GM23338 (cell line): ENCODE data around the gene ESPNL. TPM values are rescaled to one million over a fixed set of nuclear protein-coding genes. Genes with fewer than 3 reads are reported as not detected.

Source experiments
- ATAC-seq: fragments of 200-7000 bp; cut with Tn5 transposase; 3 replicates; pipeline ENCODE4 v1.9.1; 2020
- DNase-seq: peaks from one replicate; pipeline ENCODE4 v3.0.0-alpha.2; 2015; ENCODE audit warnings: low spot score
- H2AFZ ChIP-seq: fragments of 200-600 bp; sonication (generic); 2 replicates; pipeline ENCODE4 v1.8.0; 2016; ENCODE audit warnings: antibody characterized with exemption, mild to moderate bottlenecking, moderate library complexity
- H3F3A ChIP-seq: fragments of 200-600 bp; sonication (generic); replicated peaks from 2 replicates; pipeline ENCODE4 v1.8.0; 2017; ENCODE audit warnings: antibody characterized with exemption, mixed run types, low read depth
- H3K27ac ChIP-seq: fragments of 200-600 bp; sonication (generic); 2 replicates; pipeline ENCODE4 v1.6.1; 2016; ENCODE audit warnings: low read depth
- H3K27me3 ChIP-seq: fragments of 200-600 bp; sonication (generic); 2 replicates; pipeline ENCODE4 v1.8.0; 2016; ENCODE audit warnings: mild to moderate bottlenecking, mixed run types, moderate library complexity; ENCODE audit not compliant: insufficient read depth
- H3K36me3 ChIP-seq: fragments of 200-600 bp; sonication (generic); 2 replicates; pipeline ENCODE4 v1.8.0; 2016; ENCODE audit warnings: mild to moderate bottlenecking; ENCODE audit not compliant: insufficient read depth
- H3K4me1 ChIP-seq: fragments of 200-600 bp; sonication (generic); 2 replicates; pipeline ENCODE4 v1.8.0; 2016; ENCODE audit warnings: mild to moderate bottlenecking, moderate library complexity; ENCODE audit not compliant: insufficient read depth
- H3K4me2 ChIP-seq: fragments of 200-600 bp; sonication (generic); 2 replicates; pipeline ENCODE4 v1.7.1; 2017; ENCODE audit warnings: mixed run types
- H3K4me3 ChIP-seq: fragments of 200-600 bp; sonication (generic); 2 replicates; pipeline ENCODE4 v1.6.1; 2016; ENCODE audit warnings: mixed run types
- H3K79me2 ChIP-seq: fragments of 200-600 bp; sonication (generic); replicated peaks from 2 replicates; pipeline ENCODE4 v1.8.0; 2017; ENCODE audit warnings: mild to moderate bottlenecking; ENCODE audit not compliant: insufficient read depth
- H3K9me2 ChIP-seq: fragments of 200-600 bp; sonication (generic); 2 replicates; pipeline ENCODE4 v1.8.0; 2017; ENCODE audit not compliant: insufficient read depth
- H4K20me1 ChIP-seq: fragments of 200-600 bp; sonication (generic); replicated peaks from 2 replicates; pipeline ENCODE4 v1.8.0; 2017; ENCODE audit warnings: mild to moderate bottlenecking; ENCODE audit not compliant: insufficient read depth
- H3K27ac Mint-ChIP-seq: 2 replicates; pipeline ENCODE4 v1.8.0; 2020; ENCODE audit warnings: inconsistent platforms, mild to moderate bottlenecking, moderate library complexity, mixed read lengths
- H3K27me3 Mint-ChIP-seq: 3 replicates; pipeline ENCODE4 v1.8.0; 2022; ENCODE audit warnings: low read depth, mild to moderate bottlenecking, moderate library complexity, mixed read lengths, inconsistent platforms; ENCODE audit not compliant: insufficient read depth, poor library complexity
- H3K36me3 Mint-ChIP-seq: 3 replicates; pipeline ENCODE4 v1.8.0; 2021; ENCODE audit warnings: low read depth, mild to moderate bottlenecking, inconsistent platforms, moderate library complexity, mixed read lengths
- H3K4me1 Mint-ChIP-seq: 3 replicates; pipeline ENCODE4 v1.8.0; 2020; ENCODE audit warnings: mild to moderate bottlenecking, inconsistent platforms, mixed read lengths
- H3K4me3 Mint-ChIP-seq: 3 replicates; pipeline ENCODE4 v1.8.0; 2021; ENCODE audit warnings: moderate library complexity, mild to moderate bottlenecking, inconsistent platforms, mixed read lengths
- H3K9me3 Mint-ChIP-seq: 3 replicates; pipeline ENCODE4 v1.8.0; 2020; ENCODE audit warnings: moderate library complexity, mild to moderate bottlenecking, inconsistent platforms, mixed read lengths
- EZH2 ChIP-seq: fragments of 200-600 bp; sonication (generic); IDR thresholded peaks from one replicate; pipeline ENCODE4 v1.8.0; 2017; ENCODE audit warnings: antibody characterized with exemption, mild to moderate bottlenecking, low read depth; ENCODE audit not compliant: unreplicated experiment
- JUNB ChIP-seq: IDR thresholded peaks from one replicate; pipeline ENCODE4 v1.6.1; 2016; ENCODE audit warnings: antibody characterized with exemption; ENCODE audit not compliant: unreplicated experiment
- POLR2AphosphoS5 ChIP-seq: IDR thresholded peaks from 2 replicates; pipeline ENCODE4 v1.6.1; 2016; ENCODE audit warnings: antibody characterized with exemption, low read depth
- REST ChIP-seq: IDR thresholded peaks from one replicate; pipeline ENCODE4 v1.6.1; 2018; ENCODE audit warnings: antibody characterized with exemption; ENCODE audit not compliant: unreplicated experiment
- ZNF331 ChIP-seq: fragments of 250-450 bp; sonication (Bioruptor Pico); IDR thresholded peaks from 2 replicates; pipeline ENCODE4 v1.5.0; 2020; ENCODE audit warnings: low read depth, mild to moderate bottlenecking, moderate library complexity
- polyA plus RNA-seq: library from polyadenylated mRNA; unstranded; fragments of >200 nt; fragmentation: Nextera tagmentation; extraction: Ambion mirVana; gene quantifications from 2 replicates; pipeline ENCODE4 v1.2.1, GENCODE V29; 2016
- total RNA-seq: library from RNA; depleted of rRNA; stranded (reverse); fragments of >200 nt; shearing (Covaris generic); gene quantifications from 2 replicates; pipeline ENCODE4 v1.2.3, GENCODE V29; 2014
- TF ChIP-seq, protein P1 (sequence below): fragments of 250-450 bp; sonication (Bioruptor Pico); IDR thresholded peaks from 2 replicates; pipeline ENCODE4 v1.5.0; 2020; ENCODE audit warnings: mild to moderate bottlenecking, moderate library complexity
- TF ChIP-seq, protein P2 (sequence below), 2 experiments: fragments of 200-600 bp in 1 of 2; sonication (generic) in 1 of 2; conservative IDR thresholded peaks; 2 replicates each; pipeline versions ENCODE4 v1.5.1 to v1.6.1; 2016 to 2017; ENCODE audit warnings: antibody characterized with exemption in 2 of 2, low read depth in 2 of 2, mild to moderate bottlenecking in 2 of 2, moderate library complexity in 1 of 2

Gene ESPNL
- total and polyA plus RNA-seq, 2 experiments from 2014 or later: 0.44 to 3.1 TPM

DNA sequence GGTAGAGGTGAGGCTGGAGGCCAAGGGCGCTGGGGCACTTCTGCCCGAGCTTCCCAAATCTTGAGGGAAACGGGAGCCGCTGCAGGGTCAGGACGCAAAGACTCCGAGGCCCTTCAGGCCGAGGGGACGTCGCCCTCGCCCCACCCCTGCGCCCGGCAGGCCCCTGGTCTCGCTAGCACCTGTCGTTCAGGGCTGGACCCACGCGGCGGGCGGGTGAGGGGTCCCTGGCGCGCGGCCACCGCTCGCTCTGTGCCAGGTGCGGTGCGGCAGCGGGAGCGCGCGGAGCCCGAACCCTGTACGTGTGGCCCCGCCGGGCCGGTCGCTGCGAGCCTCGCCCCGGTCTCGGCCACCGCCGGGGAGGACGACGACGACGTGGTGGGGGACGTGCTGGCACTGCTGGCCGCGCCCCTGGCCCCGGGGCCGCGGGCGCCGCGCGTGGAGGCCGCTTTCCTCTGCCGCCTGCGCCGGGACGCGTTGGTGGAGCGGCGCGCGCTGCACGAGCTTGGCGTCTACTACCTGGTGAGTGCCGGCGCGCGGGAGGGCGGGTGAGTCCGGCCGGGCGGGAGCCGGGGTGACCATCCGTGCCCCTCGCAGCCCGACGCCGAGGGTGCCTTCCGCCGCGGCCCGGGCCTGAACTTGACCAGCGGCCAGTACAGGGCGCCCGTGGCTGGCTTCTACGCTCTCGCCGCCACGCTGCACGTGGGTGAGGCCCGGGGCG is 63.5 kb downstream of the ESPNL start:
- H3K27me3 ChIP-seq: peaks cover 43% of the 10 kb centered on the region

GRCh38 chr2:238164906-238165287 is 64.8 kb downstream of the ESPNL start:
- H3K9me3 Mint-ChIP-seq: no peaks in the 10 kb centered on the region

More for the DNA sequence above, 63.5 kb downstream of the ESPNL start:
- Histone ChIP-seq H3K79me2 (no peaks in the 10 kb centered on the region), H3K4me2 (peak overlapping the region; percentile 80), H3F3A (0 out of 2 replicates have a peak, but pooled peaks cover 5% of the 10 kb centered on the region), H3K36me3 (no peaks in the 10 kb centered on the region), H3K4me3 (peak overlapping the region; percentile 57), H3K4me1 (peaks cover 13% of the 10 kb centered on the region), H3K9me2 (no peaks in the 10 kb centered on the region), H2AFZ (peak overlapping the region; percentile 84), H4K20me1 (no peaks in the 10 kb centered on the region), H3K27ac (no peak overlapping the region)
- DNase-seq (peak; percentile 61), ATAC-seq (peak; percentile 21)
- H3K9me3 Mint-ChIP-seq: no peaks in the 10 kb centered on the region
- H3K4me1 Mint-ChIP-seq: peaks cover 10% of the 10 kb centered on the region
- TF ChIP-seq EZH2 (peak; percentile 4), ZNF331 (no peak)
- H3K4me3 Mint-ChIP-seq: peak overlapping the region; percentile 51
- peaks cover 2% of the 10 kb centered on the region; the same call in 1 of the 3 replicates for H3K36me3 Mint-ChIP-seq
- H3K27ac Mint-ChIP-seq: no peak overlapping the region
- H3K27me3 Mint-ChIP-seq: peaks cover 50% of the 10 kb centered on the region

More at GRCh38 chr2:238164906-238165287, 64.8 kb downstream of the ESPNL start:
- peaks cover 43% of the 10 kb centered on the region for H3K27me3 Mint-ChIP-seq
- H3K4me3 Mint-ChIP-seq: peak overlapping the region; percentile 51
- ATAC-seq: no peak
- Histone ChIP-seq H3K4me3 (no peak overlapping the region), H3K36me3 (no peaks in the 10 kb centered on the region), H3F3A (0 out of 2 replicates have a peak, but pooled peaks cover under 1% of the 10 kb centered on the region), H3K27me3 (peaks cover 35% of the 10 kb centered on the region), H3K79me2 (no peaks in the 10 kb centered on the region), H2AFZ (no peak overlapping the region), H3K4me1 (peaks cover 5% of the 10 kb centered on the region), H3K27ac (no peak overlapping the region), H3K9me2 (no peaks in the 10 kb centered on the region), H3K4me2 (no peak overlapping the region), H4K20me1 (no peaks in the 10 kb centered on the region)
- DNase-seq: no peak
- TF ChIP-seq, protein P1, sequence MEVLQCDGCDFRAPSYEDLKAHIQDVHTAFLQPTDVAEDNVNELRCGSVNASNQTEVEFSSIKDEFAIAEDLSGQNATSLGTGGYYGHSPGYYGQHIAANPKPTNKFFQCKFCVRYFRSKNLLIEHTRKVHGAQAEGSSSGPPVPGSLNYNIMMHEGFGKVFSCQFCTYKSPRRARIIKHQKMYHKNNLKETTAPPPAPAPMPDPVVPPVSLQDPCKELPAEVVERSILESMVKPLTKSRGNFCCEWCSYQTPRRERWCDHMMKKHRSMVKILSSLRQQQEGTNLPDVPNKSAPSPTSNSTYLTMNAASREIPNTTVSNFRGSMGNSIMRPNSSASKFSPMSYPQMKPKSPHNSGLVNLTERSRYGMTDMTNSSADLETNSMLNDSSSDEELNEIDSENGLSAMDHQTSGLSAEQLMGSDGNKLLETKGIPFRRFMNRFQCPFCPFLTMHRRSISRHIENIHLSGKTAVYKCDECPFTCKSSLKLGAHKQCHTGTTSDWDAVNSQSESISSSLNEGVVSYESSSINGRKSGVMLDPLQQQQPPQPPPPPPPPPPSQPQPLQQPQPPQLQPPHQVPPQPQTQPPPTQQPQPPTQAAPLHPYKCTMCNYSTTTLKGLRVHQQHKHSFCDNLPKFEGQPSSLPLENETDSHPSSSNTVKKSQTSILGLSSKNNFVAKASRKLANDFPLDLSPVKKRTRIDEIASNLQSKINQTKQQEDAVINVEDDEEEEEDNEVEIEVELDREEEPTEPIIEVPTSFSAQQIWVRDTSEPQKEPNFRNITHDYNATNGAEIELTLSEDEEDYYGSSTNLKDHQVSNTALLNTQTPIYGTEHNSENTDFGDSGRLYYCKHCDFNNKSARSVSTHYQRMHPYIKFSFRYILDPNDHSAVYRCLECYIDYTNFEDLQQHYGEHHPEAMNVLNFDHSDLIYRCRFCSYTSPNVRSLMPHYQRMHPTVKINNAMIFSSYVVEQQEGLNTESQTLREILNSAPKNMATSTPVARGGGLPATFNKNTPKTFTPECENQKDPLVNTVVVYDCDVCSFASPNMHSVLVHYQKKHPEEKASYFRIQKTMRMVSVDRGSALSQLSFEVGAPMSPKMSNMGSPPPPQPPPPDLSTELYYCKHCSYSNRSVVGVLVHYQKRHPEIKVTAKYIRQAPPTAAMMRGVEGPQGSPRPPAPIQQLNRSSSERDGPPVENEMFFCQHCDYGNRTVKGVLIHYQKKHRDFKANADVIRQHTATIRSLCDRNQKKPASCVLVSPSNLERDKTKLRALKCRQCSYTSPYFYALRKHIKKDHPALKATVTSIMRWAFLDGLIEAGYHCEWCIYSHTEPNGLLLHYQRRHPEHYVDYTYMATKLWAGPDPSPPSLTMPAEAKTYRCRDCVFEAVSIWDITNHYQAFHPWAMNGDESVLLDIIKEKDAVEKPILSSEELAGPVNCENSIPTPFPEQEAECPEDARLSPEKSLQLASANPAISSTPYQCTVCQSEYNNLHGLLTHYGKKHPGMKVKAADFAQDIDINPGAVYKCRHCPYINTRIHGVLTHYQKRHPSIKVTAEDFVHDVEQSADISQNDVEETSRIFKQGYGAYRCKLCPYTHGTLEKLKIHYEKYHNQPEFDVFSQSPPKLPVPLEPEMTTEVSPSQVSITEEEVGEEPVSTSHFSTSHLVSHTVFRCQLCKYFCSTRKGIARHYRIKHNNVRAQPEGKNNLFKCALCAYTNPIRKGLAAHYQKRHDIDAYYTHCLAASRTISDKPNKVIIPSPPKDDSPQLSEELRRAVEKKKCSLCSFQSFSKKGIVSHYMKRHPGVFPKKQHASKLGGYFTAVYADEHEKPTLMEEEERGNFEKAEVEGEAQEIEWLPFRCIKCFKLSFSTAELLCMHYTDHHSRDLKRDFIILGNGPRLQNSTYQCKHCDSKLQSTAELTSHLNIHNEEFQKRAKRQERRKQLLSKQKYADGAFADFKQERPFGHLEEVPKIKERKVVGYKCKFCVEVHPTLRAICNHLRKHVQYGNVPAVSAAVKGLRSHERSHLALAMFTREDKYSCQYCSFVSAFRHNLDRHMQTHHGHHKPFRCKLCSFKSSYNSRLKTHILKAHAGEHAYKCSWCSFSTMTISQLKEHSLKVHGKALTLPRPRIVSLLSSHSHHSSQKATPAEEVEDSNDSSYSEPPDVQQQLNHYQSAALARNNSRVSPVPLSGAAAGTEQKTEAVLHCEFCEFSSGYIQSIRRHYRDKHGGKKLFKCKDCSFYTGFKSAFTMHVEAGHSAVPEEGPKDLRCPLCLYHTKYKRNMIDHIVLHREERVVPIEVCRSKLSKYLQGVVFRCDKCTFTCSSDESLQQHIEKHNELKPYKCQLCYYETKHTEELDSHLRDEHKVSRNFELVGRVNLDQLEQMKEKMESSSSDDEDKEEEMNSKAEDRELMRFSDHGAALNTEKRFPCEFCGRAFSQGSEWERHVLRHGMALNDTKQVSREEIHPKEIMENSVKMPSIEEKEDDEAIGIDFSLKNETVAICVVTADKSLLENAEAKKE (CRISPR knock-in tag): no peak
- TF ChIP-seq, protein P2, sequence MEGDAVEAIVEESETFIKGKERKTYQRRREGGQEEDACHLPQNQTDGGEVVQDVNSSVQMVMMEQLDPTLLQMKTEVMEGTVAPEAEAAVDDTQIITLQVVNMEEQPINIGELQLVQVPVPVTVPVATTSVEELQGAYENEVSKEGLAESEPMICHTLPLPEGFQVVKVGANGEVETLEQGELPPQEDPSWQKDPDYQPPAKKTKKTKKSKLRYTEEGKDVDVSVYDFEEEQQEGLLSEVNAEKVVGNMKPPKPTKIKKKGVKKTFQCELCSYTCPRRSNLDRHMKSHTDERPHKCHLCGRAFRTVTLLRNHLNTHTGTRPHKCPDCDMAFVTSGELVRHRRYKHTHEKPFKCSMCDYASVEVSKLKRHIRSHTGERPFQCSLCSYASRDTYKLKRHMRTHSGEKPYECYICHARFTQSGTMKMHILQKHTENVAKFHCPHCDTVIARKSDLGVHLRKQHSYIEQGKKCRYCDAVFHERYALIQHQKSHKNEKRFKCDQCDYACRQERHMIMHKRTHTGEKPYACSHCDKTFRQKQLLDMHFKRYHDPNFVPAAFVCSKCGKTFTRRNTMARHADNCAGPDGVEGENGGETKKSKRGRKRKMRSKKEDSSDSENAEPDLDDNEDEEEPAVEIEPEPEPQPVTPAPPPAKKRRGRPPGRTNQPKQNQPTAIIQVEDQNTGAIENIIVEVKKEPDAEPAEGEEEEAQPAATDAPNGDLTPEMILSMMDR (conservative IDR thresholded peaks at IDR 0.05; ENCODE audit: low read depth in 2 of 2): no peak
- TF ChIP-seq REST (no peak), POLR2AphosphoS5 (no peak), JUNB (no peak)
- peaks cover 6% of the 10 kb centered on the region; the same call in 2 of the 3 replicates for H3K4me1 Mint-ChIP-seq
- H3K36me3 Mint-ChIP-seq: peaks cover 6% of the 10 kb centered on the region; the same call in 2 of the 3 replicates
- no peak overlapping the region for H3K27ac Mint-ChIP-seq
